ENCODE results near the gene RRAD.

The RRAD gene

GRCh38 chr16:66923866-66924265 lies 1.5 kb downstream of the RRAD start:
- TF ChIP-seq, protein P1, sequence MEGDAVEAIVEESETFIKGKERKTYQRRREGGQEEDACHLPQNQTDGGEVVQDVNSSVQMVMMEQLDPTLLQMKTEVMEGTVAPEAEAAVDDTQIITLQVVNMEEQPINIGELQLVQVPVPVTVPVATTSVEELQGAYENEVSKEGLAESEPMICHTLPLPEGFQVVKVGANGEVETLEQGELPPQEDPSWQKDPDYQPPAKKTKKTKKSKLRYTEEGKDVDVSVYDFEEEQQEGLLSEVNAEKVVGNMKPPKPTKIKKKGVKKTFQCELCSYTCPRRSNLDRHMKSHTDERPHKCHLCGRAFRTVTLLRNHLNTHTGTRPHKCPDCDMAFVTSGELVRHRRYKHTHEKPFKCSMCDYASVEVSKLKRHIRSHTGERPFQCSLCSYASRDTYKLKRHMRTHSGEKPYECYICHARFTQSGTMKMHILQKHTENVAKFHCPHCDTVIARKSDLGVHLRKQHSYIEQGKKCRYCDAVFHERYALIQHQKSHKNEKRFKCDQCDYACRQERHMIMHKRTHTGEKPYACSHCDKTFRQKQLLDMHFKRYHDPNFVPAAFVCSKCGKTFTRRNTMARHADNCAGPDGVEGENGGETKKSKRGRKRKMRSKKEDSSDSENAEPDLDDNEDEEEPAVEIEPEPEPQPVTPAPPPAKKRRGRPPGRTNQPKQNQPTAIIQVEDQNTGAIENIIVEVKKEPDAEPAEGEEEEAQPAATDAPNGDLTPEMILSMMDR (IDR thresholded peaks at IDR 0.05; ENCODE audit: insufficient read depth, missing control alignments), result no peak
- no peak for FAIRE-seq
- no peak for DNase-seq (ENCODE audit: insufficient read length, low spot score)

DNA sequence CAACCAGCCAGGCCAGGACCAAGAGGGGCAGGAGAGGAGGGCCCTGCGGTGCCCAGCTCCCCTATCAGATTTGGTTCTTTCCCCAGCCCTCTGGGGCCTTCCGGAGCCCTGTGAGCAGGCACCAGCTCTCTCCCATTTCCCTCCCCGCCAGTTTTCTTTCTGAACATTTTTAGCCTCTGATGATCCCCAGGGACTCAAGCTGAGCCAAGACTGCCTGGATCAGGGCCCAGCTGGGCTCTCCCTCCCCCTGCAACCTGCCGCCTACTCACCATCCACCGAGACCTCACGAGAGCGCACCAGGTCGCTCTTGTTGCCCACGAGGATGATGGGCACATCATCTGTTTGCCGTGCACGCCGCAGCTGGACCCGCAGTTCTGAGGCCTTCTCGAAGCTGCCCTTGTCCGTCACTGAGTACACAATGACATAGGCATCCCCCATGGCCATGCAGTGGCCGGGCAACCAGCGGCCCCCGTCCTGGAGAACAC lies 2.0 kb downstream of the RRAD start:
- peak; percentile 81 for DNase-seq (ENCODE audit: insufficient read length, low spot score)
- no peak for FAIRE-seq
- TF ChIP-seq, protein P1 (IDR thresholded peaks at IDR 0.05; ENCODE audit: insufficient read depth, missing control alignments), result no peak

GRCh38 chr16:66921729-66922450 lies 3.4 kb downstream of the RRAD start:
- FAIRE-seq (no peak), DNase-seq (ENCODE audit: insufficient read length, low spot score) (no peak)
- TF ChIP-seq, protein P1 (IDR thresholded peaks at IDR 0.05; ENCODE audit: insufficient read depth, missing control alignments), result no peak

DNA sequence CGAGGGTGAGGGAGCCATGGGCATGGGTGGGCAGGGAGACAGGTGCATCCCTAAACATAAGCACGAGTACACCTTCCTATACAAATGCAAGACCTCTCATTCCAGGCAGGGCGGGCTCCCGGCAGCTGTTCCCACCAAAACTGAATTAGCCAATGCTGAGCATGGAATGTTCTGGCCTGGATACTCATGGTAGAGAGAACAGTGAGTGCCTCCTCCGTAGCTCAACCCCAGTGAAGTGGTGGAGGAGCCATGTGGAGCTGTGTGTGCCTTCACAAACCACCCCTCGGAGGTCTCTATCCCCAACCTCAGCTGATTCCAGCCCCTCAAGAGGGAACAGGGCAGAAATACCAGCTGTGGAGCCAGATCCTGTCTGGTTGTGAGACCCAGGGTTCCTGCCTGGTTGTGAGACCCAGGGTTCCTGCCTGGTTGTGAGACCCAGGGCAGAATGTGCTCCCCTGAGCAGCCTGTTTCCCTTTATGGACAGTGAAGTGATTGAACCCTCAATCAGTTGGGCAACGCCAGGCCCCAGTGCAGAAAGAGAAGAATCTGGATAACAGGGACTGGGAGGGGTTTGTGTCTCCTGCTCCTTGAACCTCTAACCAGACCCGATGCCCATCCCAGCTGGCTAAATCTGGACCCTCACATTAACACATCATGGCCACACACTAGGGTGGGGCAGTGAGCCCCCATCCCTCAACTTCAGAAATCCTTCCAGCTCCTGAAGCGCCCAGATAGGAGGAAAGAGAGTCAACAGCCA lies 4.2 kb downstream of the RRAD start:
- TF ChIP-seq, protein P1 (IDR thresholded peaks at IDR 0.05; ENCODE audit: insufficient read depth, missing control alignments), result no peak
- FAIRE-seq (no peak), DNase-seq (ENCODE audit: insufficient read length, low spot score) (no peak)

GRCh38 chr16:66920299-66920590 lies 5.1 kb downstream of the RRAD start:
- FAIRE-seq (no peak), DNase-seq (ENCODE audit: insufficient read length, low spot score) (no peak)
- TF ChIP-seq, protein P1 (IDR thresholded peaks at IDR 0.05; ENCODE audit: insufficient read depth, missing control alignments), result no peak

GRCh38 chr16:66919569-66920298 lies 5.6 kb downstream of the RRAD start:
- DNase-seq (ENCODE audit: insufficient read length, low spot score), result no peak
- no peak for FAIRE-seq
- TF ChIP-seq, protein P1 (IDR thresholded peaks at IDR 0.05; ENCODE audit: insufficient read depth, missing control alignments), result no peak
